GM18867 (cell line): ENCODE results near the gene LPIN1.
A peak's percentile ranks its signal among the peaks of the same experiment; 100 is the strongest.

Experiments used
- ATAC-seq: cut with Tn5 transposase; IDR thresholded peaks from one replicate; pipeline ENCODE4 v1.9.1; 2021; ENCODE audit warnings: mild to moderate bottlenecking, moderate library complexity; ENCODE audit not compliant: unreplicated experiment

Gene LPIN1

DNA sequence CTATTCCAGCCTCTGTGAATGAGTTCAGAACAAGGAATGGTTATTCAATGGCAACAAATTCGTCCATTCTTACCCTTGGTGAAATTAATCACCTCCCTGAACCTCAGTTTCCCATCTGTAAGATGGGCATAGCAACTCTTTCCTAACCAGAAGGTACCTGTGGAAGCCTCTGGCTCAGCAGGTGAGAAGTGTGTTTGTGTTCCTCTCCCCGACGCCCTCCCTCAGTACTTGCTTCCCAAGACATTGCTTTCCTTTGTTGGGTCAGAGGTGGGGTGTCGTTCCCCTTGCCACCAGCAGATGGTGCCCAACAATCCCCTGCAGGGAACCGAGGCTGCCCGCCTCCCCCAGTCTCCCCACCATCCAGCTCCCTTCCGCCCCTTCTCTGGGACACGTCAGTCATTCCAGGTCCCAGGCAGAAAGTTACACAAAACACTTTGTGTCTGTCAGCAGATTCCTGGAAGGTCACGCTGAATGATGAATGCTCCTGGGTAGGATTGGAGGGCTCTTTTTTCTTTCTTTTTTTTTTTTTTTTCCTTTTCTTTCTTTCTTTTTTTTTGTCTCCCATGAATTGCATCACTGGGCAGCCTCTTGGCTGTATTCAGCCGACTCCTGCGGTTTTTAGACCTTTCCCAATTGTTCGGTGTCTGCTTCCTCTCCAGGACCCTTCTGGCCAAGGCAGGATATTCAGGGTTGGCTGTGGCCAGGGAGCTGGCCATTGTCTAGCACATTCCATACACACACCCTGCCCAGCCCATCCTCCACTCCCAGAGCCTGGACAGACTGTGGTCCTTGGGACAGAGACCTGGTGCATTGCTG, 117.3 kb downstream of the LPIN1 start:
- peak; percentile 50 for ATAC-seq

DNA sequence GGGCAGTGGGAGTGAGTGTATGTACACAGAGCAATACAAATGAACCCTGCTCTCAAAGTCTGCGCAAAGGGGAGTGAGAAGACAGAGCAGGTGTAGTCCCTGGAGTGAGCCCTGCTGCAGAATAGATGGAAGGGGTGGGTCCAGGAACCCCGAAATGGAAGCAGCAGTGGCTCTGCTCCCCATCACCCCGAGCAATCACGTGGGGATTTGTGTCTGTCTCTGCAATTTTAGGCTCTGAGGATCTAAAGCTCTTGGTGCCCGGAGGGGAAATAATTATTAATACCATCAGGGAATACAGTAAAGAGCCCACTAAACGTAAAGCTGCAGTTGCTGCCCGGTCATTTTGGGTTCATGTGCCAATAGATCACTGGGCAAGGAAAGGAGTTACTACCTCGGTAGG, 118.3 kb downstream of the LPIN1 start:
- no peak for ATAC-seq

DNA sequence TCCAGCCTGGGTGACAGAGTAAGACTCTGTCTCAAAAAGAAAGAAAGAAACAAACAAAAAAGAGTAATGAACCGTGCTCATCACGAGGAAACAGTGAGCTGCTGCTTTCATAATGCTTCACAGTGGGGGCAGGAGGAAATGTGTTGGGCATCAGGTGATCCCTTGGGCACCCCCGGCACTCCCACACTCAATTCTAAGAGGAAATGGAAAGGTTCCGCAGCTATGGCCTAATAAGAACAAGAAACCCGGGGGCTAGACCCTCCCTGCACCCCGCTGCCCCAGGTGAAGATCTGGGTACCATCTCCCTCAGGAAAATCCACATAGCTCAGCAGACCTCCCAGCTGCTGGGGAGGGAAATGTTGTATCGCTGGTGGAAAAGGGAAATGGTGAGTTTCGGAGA, 118.9 kb downstream of the LPIN1 start:
- no peak for ATAC-seq

DNA sequence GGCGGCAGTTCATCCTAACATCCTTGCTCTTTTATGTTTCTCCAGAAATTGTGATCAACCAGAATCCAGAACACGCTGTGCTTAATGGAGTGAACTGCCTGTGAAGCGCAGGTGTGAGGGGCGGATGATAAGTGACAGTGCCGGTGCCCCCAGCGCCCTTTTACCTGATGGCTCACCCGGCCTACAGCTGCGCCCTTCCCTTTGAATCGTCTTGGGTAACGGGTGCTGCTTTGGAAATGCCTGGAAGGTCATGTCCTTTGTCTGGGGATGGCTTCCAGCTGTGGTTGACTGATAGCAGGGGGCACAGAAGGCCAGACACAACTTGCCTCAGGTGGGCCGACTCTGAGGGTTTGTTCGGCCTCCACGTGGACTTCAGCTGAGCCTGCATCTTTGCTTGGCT, 119.4 kb downstream of the LPIN1 start:
- no peak for ATAC-seq

DNA sequence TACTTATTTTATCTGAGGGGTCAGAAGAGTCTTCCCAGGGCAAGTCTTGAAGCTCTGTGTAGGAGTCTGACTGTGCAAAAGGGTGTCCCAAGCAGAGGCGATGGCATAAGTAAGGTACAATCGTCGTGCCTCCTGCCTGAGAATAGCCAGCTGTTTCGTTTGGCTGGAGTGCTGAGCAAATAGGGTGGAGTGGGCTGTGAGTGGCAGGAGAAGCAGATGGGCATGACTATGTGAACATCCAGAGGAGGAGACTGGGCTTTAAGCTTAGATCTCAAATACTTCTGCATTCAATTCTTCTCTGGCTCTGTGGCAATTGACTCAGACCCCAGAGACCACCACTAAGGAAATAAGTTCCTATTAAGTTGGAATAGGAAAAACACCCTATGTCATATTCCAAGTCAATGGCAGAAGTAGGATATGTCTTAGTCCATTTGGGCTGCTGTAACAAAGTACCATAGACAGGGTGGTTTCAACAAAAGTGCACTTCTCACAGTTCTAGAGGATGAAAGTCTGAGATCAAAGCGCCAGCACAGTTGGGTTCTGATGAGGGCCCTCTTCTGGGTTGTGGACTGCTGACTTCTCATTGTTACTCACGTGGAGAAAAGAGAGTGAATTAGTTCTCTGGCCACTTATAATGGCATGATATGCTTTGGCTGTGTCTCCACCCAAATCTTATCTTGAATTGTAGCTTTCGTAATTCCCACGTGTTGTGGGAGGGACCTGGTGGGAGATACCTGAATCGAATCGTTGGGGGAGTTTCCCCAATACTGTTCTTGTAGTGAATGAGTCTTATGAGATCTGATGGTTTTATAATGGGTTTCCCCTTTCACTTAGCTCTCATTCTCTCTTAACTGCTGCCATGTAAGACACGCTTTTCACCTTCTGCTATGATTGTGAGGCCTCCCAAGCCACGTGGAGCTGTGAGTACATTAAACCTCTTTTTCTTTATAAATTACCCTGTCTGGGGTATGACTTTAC, 120.2 kb downstream of the LPIN1 start:
- no peak for ATAC-seq

DNA sequence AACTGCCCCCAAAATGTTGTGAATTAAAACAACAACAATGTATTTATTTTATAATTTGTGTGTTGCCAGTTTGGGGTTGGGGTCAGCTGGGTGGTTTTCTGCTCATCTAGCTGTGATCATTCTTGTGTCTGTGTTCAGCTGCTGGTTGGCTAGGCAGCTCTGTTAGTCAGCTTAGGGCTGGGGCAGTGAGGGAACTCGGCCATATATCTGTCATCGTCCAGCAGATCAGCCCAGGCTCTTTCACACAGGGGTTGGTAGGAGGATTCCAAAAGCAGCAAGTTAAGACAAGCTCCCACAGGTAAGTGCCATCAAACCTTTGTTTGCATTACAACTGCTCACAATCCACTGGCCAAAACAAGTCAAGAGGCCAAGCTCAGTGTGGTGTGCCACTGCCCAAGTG, 121.5 kb downstream of the LPIN1 start:
- no peak for ATAC-seq

DNA sequence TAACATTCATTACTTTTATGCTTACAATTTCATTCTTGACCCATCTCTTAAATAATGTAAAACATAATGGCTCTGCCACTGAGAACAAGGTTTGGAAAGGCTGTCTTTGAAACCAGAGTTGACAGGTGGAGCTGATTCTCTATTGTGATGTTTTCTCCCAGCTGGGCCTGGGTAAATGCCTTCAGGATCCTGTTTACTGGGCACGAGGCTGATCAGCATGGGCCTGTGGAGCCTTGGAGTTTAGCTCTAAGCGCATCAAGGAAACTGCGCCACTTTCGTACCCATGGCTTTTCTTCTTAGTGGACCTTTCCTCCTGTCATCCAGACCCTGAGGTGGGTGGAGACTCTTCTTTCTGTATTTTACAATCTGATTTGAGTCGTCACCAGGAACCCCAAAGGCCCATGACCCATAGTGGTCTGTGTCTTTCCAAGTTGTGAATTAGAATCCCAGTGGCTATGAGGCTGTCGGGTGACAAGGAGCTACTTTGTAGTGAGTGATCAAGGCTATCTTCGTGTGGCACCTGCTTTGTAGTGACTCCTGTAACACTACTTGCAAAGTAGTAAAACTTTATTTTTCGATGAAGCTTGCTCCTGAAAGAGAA, 123.1 kb downstream of the LPIN1 start:
- no peak for ATAC-seq

DNA sequence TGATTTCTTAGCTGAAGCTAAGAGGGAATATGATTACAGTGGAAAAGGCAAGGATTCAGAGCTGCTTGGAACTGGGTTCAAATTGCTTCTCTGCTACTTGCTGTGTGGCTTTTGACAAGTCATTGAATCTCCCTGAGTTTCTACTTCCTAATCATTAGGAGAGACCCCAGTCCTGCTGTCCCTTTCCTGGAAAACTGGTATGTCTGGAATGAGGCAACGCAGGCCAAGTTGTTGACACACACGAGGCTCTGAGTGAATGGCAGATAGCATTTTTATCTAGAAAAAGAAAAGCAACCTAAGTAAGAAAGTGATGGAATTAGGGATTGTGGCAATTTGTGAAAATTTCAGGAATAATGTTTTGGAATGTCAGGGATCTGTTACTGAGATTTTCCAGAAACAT, 123.6 kb downstream of the LPIN1 start:
- no peak for ATAC-seq

DNA sequence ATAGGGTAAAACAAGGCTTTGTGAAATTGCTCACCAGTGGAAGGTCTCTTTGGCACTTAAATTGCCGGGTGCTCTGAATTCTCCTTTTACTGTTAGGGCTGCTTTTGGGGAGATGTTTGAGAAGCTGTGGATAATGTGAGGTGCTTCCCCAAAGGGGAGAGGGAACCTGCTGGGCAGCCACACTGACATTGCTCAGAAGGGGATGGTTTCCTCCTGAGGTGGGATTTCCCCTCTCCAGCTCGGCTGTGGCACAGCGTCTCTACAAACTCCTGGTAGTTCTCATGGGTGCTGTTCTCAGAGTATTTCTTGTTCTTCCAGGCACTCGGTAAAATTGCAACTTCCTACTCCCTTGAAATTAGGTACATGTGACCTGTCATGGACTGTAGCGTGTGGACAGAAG, 124.2 kb downstream of the LPIN1 start:
- ATAC-seq = no peak

DNA sequence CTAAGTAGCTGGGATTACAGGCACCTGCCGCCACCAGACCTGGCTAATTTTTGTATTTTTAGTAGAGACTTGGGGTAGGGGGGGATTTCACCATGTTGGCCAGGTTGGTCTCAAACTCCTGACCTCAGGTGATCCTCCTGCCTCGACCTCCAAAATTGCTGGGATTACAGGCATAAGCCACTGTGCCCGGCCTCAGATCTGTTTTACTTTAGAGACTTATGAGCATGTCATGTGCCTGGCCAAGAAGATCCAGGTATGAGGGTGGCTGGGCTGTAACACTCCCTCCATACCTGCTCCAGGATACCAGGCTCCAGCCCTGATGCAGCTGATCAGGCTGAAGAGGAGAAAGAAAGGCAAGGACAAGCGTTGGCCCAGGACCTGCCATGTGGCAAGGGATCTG, 125.0 kb downstream of the LPIN1 start:
- no peak for ATAC-seq

DNA sequence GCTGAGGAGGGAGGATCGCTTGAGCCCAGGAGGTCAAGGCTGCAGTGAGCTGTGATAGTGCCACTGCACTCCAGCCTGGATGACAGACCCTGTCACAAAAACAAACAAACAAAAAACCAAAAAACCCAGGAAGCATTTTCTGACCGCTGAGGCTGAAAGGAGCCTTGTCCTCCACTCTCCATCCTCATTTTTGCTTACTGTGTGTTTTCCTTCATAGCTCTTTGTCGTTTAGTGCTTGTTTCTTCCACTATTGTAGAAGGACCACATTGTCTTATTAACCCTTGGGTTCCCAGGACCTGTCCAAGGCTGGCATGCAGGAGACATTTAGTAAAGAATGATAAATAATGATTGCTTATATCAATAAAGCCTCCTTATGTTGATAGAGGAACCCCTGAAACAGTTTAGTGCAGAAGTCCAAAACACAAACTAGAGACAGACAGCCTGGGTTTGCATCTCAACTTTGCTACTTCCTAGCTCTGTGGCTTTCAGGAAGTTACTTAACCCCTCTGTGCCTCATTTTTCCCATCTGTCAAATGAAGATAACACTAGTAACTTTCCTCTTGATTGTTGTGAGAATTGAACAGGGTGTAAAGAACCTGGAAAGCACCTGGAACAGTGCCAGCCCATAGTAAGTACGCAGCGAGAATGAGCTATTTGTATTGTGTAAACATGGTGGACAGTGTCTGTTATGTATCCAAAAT, 126.0 kb downstream of the LPIN1 start:
- no peak for ATAC-seq

DNA sequence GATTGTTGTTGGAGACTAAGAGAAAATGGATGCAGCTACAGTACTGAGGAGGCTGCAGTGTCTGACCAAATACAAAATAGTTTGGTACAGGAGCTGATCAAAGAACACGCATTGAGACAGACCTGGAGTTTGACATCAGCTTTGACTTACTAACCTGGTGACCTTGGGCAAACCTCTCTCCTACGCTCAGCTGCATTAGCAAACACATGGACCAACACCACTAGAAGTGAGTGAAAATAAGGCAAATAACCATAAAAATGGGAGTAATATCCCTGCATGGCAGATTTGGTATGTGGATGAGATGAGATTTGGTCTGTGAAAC, 126.5 kb downstream of the LPIN1 start:
- no peak for ATAC-seq

DNA sequence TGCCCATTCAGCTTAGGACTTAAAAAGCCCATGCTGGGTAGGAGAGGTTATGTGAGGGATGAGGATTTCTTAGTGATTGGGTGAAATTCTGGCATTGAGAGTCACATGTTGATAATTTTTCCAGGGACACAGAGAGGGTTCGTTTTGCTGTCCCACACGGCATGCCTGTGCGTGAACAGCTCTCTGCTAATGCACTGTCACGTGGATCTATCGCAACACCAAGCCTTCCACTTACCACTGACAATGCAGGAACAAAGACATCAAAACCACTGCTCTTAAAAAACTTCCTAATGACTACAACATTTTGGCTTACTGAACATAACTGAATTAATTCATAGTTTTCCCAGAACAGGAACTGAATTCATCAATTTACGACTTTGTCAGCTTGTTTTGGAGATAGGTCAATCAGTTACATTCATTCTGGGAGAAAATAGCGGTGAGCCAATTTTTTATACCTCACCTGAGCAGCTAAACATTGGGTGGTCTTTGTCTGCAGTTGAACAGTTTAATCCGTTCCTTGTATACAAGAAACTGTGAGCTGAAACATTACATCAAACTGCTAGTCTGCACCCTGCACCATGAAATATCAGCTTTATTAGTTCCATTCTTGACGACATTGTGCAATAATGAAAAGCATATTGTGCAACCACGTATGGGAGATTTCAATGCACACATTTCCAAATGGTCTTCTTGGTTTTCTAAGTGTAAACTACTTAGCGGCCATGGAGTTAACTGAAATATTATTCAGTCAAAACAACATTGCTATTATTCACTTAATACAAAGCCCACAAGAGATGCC, 127.1 kb downstream of the LPIN1 start:
- ATAC-seq = no peak

- ATAC-seq = no peak
Observed at GRCh38 chr2:11874861-11875260, 128.4 kb downstream of the LPIN1 start.

- ATAC-seq = no peak
Observed at GRCh38 chr2:11875481-11875880, 129.0 kb downstream of the LPIN1 start.

GRCh38 chr2:11876436-11876835, 130.0 kb downstream of the LPIN1 start:
- no peak for ATAC-seq

DNA sequence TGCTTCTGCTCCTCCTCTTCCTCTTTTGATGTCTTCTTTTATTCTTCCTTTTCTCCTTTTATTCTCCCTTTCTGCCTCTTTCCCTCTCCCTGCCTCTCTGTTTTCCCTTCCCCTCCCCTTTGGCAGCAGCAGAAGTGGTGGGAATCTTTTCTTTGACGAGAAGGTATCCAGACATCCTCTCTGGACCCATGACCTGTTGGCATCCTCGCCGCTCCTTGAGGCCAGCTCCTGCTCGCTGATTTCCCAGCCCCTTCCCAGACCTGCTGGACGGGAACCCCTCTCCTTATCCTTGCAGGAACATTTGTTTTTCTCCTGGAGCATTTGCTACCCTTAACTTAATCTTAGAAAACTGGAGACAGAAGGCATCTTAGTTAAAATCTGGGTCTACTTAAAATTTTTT, 130.5 kb downstream of the LPIN1 start:
- ATAC-seq = no peak
